GM18951 (cell line): ENCODE measurements around the gene PNKD.

ENCODE experiments used
- POLR2A ChIP-seq: IDR thresholded peaks from 4 replicates; pipeline ENCODE4 v1.6.1; 2011; ENCODE audit warnings: mild to moderate bottlenecking; ENCODE audit not compliant: insufficient read length, insufficient read depth; ENCODE audit errors: extremely low read depth
- in situ Hi-C: fragments of 300-500 bp; cut with MboI; formaldehyde crosslinking; loops from one replicate; pipeline ENCODE4 v1.12.0; 2022; ENCODE audit warnings: low sequenced_read_pairs, mixed read lengths, inconsistent platforms; ENCODE audit not compliant: unreplicated experiment

Gene PNKD

DNA sequence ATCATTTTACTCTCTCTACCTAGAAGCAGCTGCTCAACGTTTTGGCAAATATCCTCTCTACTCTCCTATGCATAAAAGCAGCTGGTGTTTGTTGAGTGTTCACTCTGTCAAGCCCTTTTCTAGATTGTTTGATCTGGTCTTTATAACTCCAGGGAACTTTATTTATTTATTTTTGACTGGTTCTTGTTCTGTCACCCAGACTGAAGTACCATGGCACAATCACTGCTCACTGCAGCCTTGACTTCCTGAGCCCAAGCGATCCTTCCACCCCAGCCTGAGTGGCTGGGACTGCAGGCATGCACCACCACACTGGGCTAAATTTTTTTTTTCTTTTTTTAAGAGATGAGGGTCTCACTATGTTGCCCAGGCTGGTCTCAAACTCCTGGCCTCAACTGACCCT, 99.0 kb downstream of the PNKD start:
- in situ Hi-C loops: no loop called here
- no peak for TF ChIP-seq POLR2A

DNA sequence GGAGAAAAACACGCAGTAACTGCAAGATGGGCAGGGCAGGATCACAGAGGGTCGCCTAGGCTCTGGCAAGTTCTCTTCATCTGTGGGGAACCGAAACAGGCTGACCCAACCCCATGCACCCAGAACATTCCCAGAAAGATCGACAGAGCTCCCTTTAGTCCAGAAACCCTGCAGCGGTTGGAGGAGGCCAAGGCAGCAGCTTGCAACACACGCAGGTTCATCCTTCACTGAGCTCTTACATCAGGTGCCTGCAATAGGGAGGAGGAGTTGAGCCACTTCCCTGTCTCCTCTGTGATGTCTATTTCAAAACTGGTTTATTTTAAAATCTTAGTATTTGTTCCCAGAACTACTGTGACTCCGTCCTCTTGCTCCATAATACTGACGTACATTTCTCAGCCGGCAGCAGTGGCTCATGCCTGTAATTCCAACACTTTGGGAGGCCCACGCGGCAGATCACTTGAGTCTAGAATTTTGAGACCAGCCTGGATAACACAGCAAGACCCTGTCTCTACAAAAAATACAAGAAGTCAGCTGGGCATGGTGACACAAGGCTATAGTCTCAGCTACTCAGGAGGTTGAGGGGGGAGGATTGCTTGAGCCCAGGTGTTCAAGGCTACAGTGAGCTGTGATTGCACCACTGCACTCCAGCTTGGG, 100.2 kb downstream of the PNKD start:
- in situ Hi-C loops: no loop called here
- TF ChIP-seq POLR2A: no peak

DNA sequence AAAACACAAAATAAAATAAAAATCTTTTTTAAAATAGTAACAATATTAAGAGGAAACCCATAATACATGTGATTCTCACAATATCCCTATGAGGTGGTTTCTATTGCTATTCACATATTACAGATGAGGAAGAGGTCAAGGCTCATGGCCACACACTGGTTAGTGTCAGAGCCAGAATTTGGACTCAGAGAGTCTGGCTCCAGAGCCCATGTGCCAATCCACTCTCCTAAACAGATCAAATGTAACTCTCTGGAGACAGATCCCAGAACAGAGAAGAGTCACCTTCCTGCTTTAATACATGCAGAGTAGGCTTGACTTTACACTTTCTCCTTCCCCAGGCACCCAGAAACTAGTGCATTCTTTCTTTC, 101.6 kb downstream of the PNKD start:
- in situ Hi-C loops: no loop called here
- no peak for TF ChIP-seq POLR2A

DNA sequence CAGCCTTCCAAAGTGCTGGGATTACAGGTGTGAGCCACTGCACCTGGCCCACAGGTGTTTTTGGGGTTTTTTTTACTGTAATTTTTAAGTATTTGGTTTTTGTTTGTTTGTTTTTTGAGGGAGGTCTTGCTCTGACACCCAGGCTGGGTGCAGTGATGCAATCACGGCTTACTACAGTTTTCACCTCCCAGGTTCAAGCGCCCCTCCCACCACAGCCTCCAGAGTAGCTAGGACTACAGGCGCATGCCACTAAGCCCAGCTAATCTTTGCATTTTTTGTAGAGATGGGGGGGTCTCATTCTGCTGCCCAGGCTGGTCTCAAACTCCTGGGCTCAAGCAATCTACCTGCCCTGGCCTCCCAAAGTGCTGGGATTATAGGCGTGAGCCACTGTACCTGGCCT, 104.5 kb downstream of the PNKD start:
- in situ Hi-C loops: no loop called here
- TF ChIP-seq POLR2A: no peak

DNA sequence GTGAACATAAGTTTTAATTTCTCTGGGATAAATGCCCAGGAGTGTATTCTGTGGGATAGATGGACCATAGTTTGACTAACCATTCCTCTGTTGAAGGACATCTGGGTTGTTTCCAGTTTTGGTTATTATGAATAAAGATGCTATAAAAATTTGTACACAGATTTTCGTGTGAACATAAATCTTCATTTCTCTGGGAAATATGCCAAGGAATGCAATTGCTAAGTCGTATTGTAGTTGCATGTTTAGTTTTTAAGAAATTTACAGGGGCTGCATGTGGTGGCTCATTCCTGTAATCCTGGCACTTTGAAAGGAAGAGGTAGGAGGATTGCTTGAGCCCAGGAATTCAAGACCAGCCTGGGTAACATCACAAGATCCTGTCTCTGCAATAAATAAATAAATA, 104.9 kb downstream of the PNKD start:
- in situ Hi-C loops: no loop called here
- TF ChIP-seq POLR2A: no peak

DNA sequence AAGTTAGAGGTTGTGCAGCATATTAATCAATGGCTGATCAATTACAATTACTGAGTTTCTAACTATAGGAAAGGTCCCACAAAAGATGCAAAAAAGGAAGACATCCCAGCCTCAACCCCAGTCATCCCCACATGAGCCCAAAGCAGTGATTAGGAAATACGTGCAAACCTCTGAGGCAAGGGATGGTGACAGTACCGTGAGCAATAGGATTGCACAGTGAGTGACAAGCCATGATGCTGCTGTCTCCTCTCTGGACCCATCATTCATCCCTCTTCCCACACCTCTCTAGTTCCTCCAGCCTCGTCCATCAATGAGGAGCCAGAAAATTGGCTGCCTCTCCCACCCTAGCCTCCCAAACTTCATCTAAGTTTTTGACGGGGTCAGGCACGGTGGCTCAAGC, 107.7 kb downstream of the PNKD start:
- TF ChIP-seq POLR2A: no peak
- in situ Hi-C loops: no loop called here

DNA sequence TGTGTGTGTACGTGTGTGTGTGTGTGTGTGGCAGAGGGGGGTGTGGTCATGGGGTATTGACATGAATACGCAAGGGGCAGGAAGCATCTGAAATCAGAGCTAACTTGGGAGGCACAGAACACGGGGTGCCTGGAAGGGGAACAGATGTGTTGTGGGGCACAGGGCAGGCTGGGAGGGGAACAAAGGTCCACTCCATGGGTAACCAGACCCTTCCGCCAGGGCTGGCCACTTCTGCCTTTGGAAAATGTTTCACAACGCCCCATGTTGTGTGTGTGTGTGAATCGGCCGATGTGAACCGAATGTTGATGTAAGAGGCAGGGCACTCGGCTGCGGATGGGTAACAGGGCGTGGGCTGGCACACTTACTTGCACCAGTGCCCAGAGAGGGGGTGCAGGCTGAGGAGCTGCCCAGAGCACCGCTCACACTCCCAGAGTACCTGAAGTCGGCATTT, 111.6 kb downstream of the PNKD start, which contains the start of gene SLC11A1:
Gene SLC11A1, plus strand, starts transcription at position 358 of the 451 bp plus-strand sequence. CDS start 96 bp downstream, outside the sequence.
- in situ Hi-C loops: loop anchor here (10.0 kb wide), 1 partner anchor 67 kb away; no protein-coding TSS in a partner anchor
- no peak for TF ChIP-seq POLR2A

DNA sequence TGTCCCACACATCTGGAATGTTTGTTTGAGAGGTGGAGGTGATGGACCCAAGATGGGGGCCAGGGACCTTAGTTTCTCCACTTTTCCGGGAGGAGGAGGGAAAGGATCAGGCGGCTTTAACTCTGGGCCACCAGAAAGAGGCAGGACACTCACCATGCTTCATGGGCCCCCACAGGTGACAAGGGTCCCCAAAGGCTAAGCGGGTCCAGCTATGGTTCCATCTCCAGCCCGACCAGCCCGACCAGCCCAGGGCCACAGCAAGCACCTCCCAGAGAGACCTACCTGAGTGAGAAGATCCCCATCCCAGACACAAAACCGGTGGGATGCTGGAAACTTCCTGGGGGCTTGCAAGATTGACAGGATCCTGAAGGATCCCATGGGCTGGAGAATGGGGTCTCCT, 112.5 kb downstream of the PNKD start:
- in situ Hi-C loops: loop anchor here (10.0 kb wide), 1 partner anchor 68 kb away; no protein-coding TSS in a partner anchor
- no peak for TF ChIP-seq POLR2A

DNA sequence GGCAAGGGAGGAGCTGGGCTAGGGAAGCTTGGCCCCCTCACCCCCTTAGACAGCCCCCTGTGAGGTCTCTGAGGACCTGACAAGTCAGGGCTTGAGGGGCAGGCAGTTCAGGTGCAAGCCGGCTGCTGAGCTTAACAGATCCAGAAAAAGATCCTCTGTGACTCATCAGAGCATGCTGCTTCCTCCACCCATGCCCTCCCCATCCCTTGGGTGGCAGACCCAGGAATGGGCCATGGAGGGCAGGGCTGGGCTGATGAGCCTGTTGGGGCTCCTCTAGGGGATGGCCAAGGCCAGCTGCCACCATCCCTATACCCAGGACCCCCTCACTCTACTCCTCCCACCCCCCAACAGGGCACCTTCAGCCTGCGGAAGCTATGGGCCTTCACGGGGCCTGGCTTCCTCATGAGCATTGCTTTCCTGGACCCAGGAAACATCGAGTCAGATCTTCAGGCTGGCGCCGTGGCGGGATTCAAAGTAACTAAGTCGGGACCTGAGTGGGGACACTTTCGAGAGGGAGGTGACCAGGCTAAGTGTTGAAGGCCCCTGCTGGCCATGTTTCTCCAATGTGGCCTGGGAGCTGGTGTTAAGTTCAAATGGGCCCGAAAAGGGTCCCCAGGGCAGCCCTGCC, 113.7 kb downstream of the PNKD start:
- no peak for TF ChIP-seq POLR2A
- in situ Hi-C loops: loop anchor here (10.0 kb wide), 1 partner anchor 69 kb away; no protein-coding TSS in a partner anchor

DNA sequence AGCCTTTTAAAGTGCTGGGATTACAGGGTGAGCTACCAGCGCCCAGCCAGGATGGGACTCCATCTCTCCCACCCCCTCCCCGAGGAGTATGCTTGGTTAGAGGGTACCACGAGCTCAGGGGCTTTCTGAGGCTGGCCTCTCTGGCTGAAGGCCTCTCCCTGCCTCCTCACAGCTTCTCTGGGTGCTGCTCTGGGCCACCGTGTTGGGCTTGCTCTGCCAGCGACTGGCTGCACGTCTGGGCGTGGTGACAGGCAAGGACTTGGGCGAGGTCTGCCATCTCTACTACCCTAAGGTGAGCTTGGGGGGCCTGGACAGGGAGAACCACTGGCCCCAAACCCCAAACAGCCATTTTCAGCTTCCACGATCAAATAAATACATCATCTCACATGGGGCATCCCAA, 114.7 kb downstream of the PNKD start:
- no peak for TF ChIP-seq POLR2A
- in situ Hi-C loops: loop anchor here (10.0 kb wide), 1 partner anchor 70 kb away; no protein-coding TSS in a partner anchor

DNA sequence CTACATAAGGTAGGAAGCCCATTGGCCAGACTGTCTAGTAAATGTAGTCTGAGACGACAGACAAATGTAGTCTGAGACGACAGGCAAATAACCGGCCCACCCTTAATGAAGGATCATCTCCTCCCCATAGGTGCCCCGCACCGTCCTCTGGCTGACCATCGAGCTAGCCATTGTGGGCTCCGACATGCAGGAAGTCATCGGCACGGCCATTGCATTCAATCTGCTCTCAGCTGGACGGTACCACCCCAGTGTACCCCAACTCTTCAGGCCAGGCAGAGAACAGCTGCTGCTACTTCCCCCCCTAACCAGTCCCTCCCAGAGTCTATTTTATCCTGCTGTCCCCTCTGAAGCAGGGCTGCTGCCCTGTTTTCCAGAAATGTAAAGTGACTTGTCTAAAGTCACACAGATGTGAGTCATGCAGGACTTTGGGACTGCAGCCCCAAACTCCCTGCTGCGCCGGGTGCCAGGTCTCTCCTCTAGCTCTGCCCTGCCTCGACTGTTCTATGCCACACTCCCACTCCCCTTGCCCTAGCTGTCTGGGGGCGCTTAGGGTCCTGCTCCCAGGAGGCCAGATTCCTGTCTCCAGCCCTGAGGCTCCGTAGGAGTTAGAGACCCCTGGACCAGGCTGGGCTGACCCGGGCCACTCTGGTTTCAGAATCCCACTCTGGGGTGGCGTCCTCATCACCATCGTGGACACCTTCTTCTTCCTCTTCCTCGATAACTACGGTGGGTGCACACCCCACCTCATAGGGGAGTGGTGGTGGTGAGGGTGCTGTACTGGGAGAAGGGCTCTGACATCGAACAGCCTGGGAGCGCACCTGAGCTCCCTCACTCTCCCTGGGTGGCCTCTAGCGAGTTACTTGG, 116.4 kb downstream of the PNKD start:
- in situ Hi-C loops: loop anchor here (10.0 kb wide), 1 partner anchor 72 kb away; no protein-coding TSS in a partner anchor
- no peak for TF ChIP-seq POLR2A

DNA sequence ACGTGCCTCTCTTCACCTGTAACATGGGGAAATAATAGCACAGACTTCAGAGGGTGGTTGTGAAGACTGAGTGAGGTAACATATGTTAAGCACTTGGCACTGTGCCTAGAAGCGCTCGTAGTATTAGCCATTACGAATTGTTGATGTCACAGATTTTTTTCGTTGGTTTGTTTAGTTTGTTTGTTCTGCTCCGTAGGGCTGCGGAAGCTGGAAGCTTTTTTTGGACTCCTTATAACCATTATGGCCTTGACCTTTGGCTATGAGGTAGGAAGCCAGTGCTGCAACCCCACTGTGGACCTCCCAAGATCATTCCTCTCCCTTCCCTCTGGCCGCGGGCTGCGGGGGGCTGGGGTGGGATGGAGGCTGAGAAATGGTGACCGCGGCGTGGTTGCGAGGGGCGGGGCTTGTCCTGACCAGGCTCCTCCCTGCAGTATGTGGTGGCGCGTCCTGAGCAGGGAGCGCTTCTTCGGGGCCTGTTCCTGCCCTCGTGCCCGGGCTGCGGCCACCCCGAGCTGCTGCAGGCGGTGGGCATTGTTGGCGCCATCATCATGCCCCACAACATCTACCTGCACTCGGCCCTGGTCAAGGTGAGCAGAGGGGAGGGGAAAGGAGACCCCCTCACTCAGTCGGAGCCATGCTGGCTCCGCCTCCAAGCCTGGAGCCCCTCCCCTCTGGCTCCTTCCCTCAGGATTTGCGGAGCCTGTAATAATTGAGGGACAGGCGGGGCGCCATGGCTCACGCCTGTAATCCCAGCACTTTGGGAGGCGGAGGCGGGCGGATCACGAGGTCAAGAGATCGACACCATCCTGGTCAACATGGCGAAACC, 117.3 kb downstream of the PNKD start:
- no peak for TF ChIP-seq POLR2A
- in situ Hi-C loops: loop anchor here (10.0 kb wide), 1 partner anchor 73 kb away; no protein-coding TSS in a partner anchor
